HepG2 (cell line): ENCODE measurements around the gene LRPAP1. TPM values are rescaled to one million over a fixed set of nuclear protein-coding genes. Genes with fewer than 3 reads are reported as not detected.

ENCODE experiments used
- ATAC-seq: fragments of 200-7000 bp; cut with Tn5 transposase; 3 replicates; pipeline ENCODE4 v1.9.1; 2020; ENCODE audit warnings: mild to moderate bottlenecking, moderate library complexity
- BruUV-seq: library from RNA; stranded (reverse); fragments of 400-500 nt; replicated peaks from 2 replicates; lab custom pipeline; 2021; lab: Mats Ljungman, UMichigan
- CTCF ChIA-PET: fragments of 300-600 bp; formaldehyde crosslinking; extraction: SDS; loops from one replicate; lab custom pipeline; 2021; ENCODE audit warnings: low total read pairs, inconsistent platforms, low intra/inter-chr PET ratio; lab: Yijun Ruan, JAX
- POLR2A ChIA-PET: fragments of 350-600 bp; sonication (Branson Sonifier 250); formaldehyde crosslinking; loops from one replicate; lab custom pipeline; 2020; ENCODE audit warnings: antibody characterized with exemption, inconsistent platforms; lab: Yijun Ruan, JAX
- DNase-seq: peaks from one replicate; pipeline ENCODE4 v3.0.0-alpha.2; 2015; ENCODE audit warnings: low spot score
- FAIRE-seq: peaks from 3 replicates; lab custom pipeline; 2011; peaks lifted over from hg19 to GRCh38; lab: Jason Lieb, UNC
- H2AFZ ChIP-seq: one replicate; pipeline ENCODE4 v1.6.1; 2011; ENCODE audit warnings: low read length, inconsistent platforms
- H3K27ac ChIP-seq: fragments of 300-600 bp; 3 replicates; pipeline ENCODE4 v1.8.0; 2011; ENCODE audit warnings: mixed run types, mild to moderate bottlenecking, mixed read lengths, low read length, inconsistent platforms; ENCODE audit not compliant: insufficient read depth; ENCODE audit errors: extremely low read length
- H3K27me3 ChIP-seq, 2 experiments: fragments of 200-600 bp in 1 of 2; 2 replicates in 1 of 2; 3 replicates in 1 of 2; pipeline versions ENCODE4 v1.6.0 to v1.8.0; 2011; ENCODE audit warnings: low read length in 2 of 2, mild to moderate bottlenecking in 2 of 2, moderate library complexity in 2 of 2, inconsistent platforms in 1 of 2; ENCODE audit not compliant: insufficient read depth in 2 of 2, control insufficient read depth in 1 of 2
- H3K36me3 ChIP-seq, 2 experiments: fragments of 200-600 bp in 1 of 2; replicated peaks in 1 of 2; 2 replicates in 1 of 2; 3 replicates in 1 of 2; pipeline versions ENCODE4 v1.5.1 to v1.8.0; 2011; ENCODE audit warnings: low read length in 2 of 2, inconsistent platforms in 1 of 2; ENCODE audit not compliant: insufficient read depth in 2 of 2, control insufficient read depth in 1 of 2
- H3K4me1 ChIP-seq: 2 replicates; pipeline ENCODE4 v1.5.1; 2012; ENCODE audit warnings: low read length, inconsistent platforms; ENCODE audit not compliant: insufficient read depth
- H3K4me2 ChIP-seq: 2 replicates; pipeline ENCODE4 v1.6.0; 2011; ENCODE audit warnings: low read depth, low read length, inconsistent platforms
- H3K4me3 ChIP-seq, 3 experiments: fragments of 200-600 bp in 1 of 3; sonication (generic), shearing (Covaris generic) in 1 of 3; replicated peaks in 1 of 3; 2 replicates each; pipeline ENCODE4 v1.5.1; 2011 to 2016; ENCODE audit warnings: low read length in 3 of 3, inconsistent platforms in 2 of 3, low read depth in 2 of 3, mild to moderate bottlenecking in 2 of 3, control low read depth in 1 of 3, mixed read lengths in 1 of 3; ENCODE audit not compliant: insufficient read depth in 1 of 3
- H3K79me2 ChIP-seq: one replicate; pipeline ENCODE4 v1.6.1; 2011; ENCODE audit warnings: low read length, inconsistent platforms; ENCODE audit not compliant: insufficient read depth
- H3K9ac ChIP-seq: 2 replicates; pipeline ENCODE4 v1.6.0; 2011; ENCODE audit warnings: mild to moderate bottlenecking, low read depth, low read length, inconsistent platforms; ENCODE audit not compliant: insufficient read depth
- H3K9me3 ChIP-seq: 2 replicates; pipeline ENCODE4 v1.5.1; 2012; ENCODE audit warnings: mild to moderate bottlenecking, low read length
- H4K20me1 ChIP-seq: 2 replicates; pipeline ENCODE4 v1.6.0; 2011; ENCODE audit warnings: inconsistent platforms, mild to moderate bottlenecking, low read length, moderate library complexity; ENCODE audit not compliant: insufficient read depth
- MYNN ChIP-seq: sonication (generic); formaldehyde crosslinking; IDR thresholded peaks from 2 replicates; pipeline ENCODE4 v1.4.0; 2020; ENCODE audit warnings: mild to moderate bottlenecking, low read depth, missing genetic modification reagents
- NFYC ChIP-seq: IDR thresholded peaks from 2 replicates; pipeline ENCODE4 v1.6.1; 2016; ENCODE audit warnings: missing genetic modification reagents, missing compliant biosample characterization
- REPIN1 ChIP-seq: sonication (generic); formaldehyde crosslinking; IDR thresholded peaks from 2 replicates; pipeline ENCODE4 v1.8.0; 2022; ENCODE audit warnings: missing genetic modification reagents, low read depth, mild to moderate bottlenecking, borderline replicate concordance
- SSRP1 ChIP-seq: IDR thresholded peaks from 2 replicates; pipeline ENCODE4 v1.6.1; 2016; ENCODE audit warnings: control low read depth
- ZBTB1 ChIP-seq: sonication (generic); formaldehyde crosslinking; IDR thresholded peaks from 2 replicates; pipeline ENCODE4 v1.4.0; 2020; ENCODE audit warnings: missing genetic modification reagents, borderline replicate concordance
- ZFYVE20 ChIP-seq: sonication (generic); formaldehyde crosslinking; IDR thresholded peaks from 2 replicates; pipeline ENCODE4 v1.8.0; 2023; ENCODE audit warnings: low read depth, mild to moderate bottlenecking, moderate library complexity, missing genetic modification reagents, borderline replicate concordance
- ZNF761 ChIP-seq: sonication (generic); formaldehyde crosslinking; conservative IDR thresholded peaks from 2 replicates; pipeline ENCODE4 v1.4.0; 2020; ENCODE audit warnings: mild to moderate bottlenecking, missing genetic modification reagents
- ZSCAN31 ChIP-seq: sonication (generic); formaldehyde crosslinking; IDR thresholded peaks from 2 replicates; pipeline ENCODE4 v1.5.0; 2020; ENCODE audit warnings: low read depth, mild to moderate bottlenecking, missing genetic modification reagents
- WGBS: methylation state at CpG from one replicate; pipeline ENCODE4 v1.1.6; 2017; ENCODE audit warnings: low lambda C conversion rate; 5-methylcytosine and 5-hydroxymethylcytosine counted together
- in situ Hi-C: cut with HindIII; loops from 2 replicates; pipeline ENCODE4 v1.10.0; 2017; ENCODE audit warnings: low pct_unique_long_range_greater_than_20kb; ENCODE audit not compliant: extremely low pct_ligation_motif_present
- intact Hi-C: fragments of 100-400 bp; cut with micrococcal nuclease; formaldehyde crosslinking; loops from one replicate; pipeline ENCODE4 v1.10.0; 2022; ENCODE audit not compliant: unreplicated experiment
- polyA plus RNA-seq, 8 experiments: library from polyadenylated mRNA; depleted of rRNA in 3 of 8; stranded (reverse) in 7 of 8; unstranded in 1 of 8; fragments of >200 nt; fragmentation: Illumina TruSeq in 4 of 8; extraction: Trizol in 4 of 8; gene quantifications; 2 replicates each; pipeline versions ENCODE4 v1.2.1 to v1.2.3, GENCODE V29; 2011 to 2016; ENCODE audit warnings: low read depth in 4 of 8, missing spikeins in 1 of 8, mixed read lengths in 1 of 8; ENCODE audit not compliant: insufficient read depth in 1 of 8
- total RNA-seq, 5 experiments: library from RNA; depleted of rRNA; stranded (reverse); fragments of >200 nt; fragmentation: Illumina TruSeq; extraction: Trizol; gene quantifications; 2 replicates each; pipeline ENCODE4 v1.2.3, GENCODE V29; 2016; ENCODE audit warnings: low read depth in 1 of 5
- TF ChIP-seq, protein P1 (sequence below): sonication (generic); formaldehyde crosslinking; IDR thresholded peaks from 2 replicates; pipeline ENCODE4 v1.4.0; 2020; ENCODE audit warnings: missing genetic modification reagents, mild to moderate bottlenecking, borderline replicate concordance

The LRPAP1 gene
- total and polyA plus RNA-seq, 2 of the 13 experiments (the other 11 are each of a cell fraction or from before 2014, with no cell fraction given) = 153 to 191 TPM

DNA sequence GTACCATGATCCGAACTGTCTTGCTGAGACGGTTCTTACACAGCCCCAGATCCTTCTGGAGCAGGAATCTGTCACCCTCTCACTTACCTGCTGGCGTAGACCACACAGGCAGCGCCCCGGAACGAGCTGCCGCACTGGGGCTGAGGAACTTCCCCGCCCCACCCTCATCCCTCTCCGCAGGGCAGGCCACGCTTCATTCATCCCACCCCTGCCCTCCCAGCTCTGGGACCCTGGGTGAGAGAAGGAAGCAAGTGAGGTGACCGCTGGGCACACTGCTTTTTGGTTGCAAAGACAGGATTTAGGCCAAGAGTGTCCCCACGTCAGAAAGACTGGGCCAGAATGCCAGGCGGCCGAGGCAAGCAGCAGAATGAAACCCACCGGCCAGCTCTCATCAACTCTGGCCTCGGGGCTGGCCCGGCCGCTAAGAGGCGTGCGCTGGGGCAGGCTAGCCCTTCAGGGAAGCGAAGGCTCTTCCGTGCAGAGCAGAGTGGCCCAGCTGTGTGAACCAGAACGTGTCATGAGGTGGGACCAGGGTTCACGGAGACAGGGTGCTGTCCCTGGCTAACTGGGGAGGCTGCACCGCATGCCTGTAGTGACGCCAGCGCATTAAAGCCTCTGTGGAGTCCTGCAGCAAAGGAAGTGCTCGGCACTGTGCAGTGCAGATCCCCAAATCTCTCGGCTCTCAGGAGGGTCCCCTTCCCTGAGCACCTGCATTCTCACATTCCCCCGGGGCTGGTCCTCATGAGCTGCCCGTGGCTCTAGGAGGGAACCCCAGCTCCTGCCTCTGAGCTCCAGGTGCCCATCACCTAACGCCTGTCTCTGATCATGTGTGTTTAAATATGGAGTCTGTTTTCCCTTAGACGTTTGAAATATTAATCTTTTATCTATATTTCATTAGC is 6.4 kb downstream of the LRPAP1 start:
- DNase-seq = no peak
- Histone ChIP-seq H3K9me3 (no peaks in the 10 kb centered on the region), H3K4me1 (peaks cover 16% of the 10 kb centered on the region), H3K27me3 (no peaks in the 10 kb centered on the region), H3K36me3 (peaks cover 39 to 57% of the 10 kb centered on the region in 2 experiments), H3K9ac (no peak overlapping the region), H4K20me1 (peaks cover 5% of the 10 kb centered on the region; the same call in 1 of the 2 replicates), H3K27ac (no peak overlapping the region), H3K79me2 (peaks cover 29% of the 10 kb centered on the region), H3K4me2 (no peak overlapping the region), H3K4me3 (no peak overlapping the region), H2AFZ (no peak overlapping the region)
- 93% methylated on average over 27 of the region's 33 CpGs for WGBS
- no peak for FAIRE-seq
- TF ChIP-seq ZFYVE20 (CRISPR knock-in tag) (no peak), SSRP1 (CRISPR knock-in tag) (no peak), ZNF761 (CRISPR knock-in tag) (no peak), REPIN1 (CRISPR knock-in tag) (no peak), ZBTB1 (CRISPR knock-in tag) (no peak), MYNN (CRISPR knock-in tag) (no peak), ZSCAN31 (CRISPR knock-in tag) (no peak), NFYC (CRISPR knock-in tag) (no peak)
- TF ChIP-seq, protein P1, sequence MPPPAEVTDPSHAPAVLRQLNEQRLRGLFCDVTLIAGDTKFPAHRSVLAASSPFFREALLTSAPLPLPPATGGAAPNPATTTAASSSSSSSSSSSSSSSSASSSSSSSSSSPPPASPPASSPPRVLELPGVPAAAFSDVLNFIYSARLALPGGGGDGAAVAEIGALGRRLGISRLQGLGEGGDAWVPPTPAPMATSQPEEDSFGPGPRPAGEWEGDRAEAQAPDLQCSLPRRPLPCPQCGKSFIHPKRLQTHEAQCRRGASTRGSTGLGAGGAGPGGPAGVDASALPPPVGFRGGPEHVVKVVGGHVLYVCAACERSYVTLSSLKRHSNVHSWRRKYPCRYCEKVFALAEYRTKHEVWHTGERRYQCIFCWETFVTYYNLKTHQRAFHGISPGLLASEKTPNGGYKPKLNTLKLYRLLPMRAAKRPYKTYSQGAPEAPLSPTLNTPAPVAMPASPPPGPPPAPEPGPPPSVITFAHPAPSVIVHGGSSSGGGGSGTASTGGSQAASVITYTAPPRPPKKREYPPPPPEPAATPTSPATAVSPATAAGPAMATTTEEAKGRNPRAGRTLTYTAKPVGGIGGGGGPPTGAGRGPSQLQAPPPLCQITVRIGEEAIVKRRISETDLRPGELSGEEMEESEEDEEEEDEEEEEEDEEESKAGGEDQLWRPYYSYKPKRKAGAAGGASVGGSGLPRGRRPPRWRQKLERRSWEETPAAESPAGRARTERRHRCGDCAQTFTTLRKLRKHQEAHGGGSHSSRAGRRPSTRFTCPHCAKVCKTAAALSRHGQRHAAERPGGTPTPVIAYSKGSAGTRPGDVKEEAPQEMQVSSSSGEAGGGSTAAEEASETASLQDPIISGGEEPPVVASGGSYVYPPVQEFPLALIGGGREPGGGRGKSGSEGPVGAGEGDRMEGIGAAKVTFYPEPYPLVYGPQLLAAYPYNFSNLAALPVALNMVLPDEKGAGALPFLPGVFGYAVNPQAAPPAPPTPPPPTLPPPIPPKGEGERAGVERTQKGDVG (CRISPR knock-in tag) = no peak
- no TSS peak for BruUV-seq
- intact Hi-C loops (no loop called here), in situ Hi-C loops (no loop called here)
- ATAC-seq = no peak
- CTCF ChIA-PET = no interaction called here
- POLR2A ChIA-PET = interaction anchor here (1.0 kb wide), 1 partner anchor 12 kb away, joined by 3 read pairs; no protein-coding TSS in a partner anchor
